Pancreas (tissue), 10 donors: Measurements from ENCODE around the gene SLC15A2. TPM values are rescaled to one million over a fixed set of nuclear protein-coding genes. Genes with fewer than 3 reads are reported as not detected.

Experiments
- ATAC-seq, 4 donors: fragments of 200-7000 bp; cut with Tn5 transposase; one replicate each; pipeline versions ENCODE4 v1.8.0 to v1.9.1; 2020; ENCODE audit warnings: mild to moderate bottlenecking in 4 of 4, moderate library complexity in 4 of 4
- DNase-seq, 6 donors: peaks; one replicate each; pipeline ENCODE4 v3.0.0-alpha.2; 2020
- FAIRE-seq: peaks from 2 replicates; lab custom pipeline; 2012; peaks lifted over from hg19 to GRCh38; lab: Jason Lieb, UNC
- H3K27ac ChIP-seq, 4 donors: fragments of 200-600 bp; sonication (generic); 1 replicate in 3 of 4; 2 replicates in 1 of 4; pipeline versions ENCODE4 v1.5.0 to v1.8.0; 2020
- H3K27me3 ChIP-seq, 4 donors: fragments of 200-600 bp; one replicate each; pipeline ENCODE4 v1.8.0; 2021
- H3K36me3 ChIP-seq, 3 donors: fragments of 200-600 bp; sonication (generic) in 1 of 3; one replicate each; pipeline versions ENCODE4 v1.5.0 to v1.8.0; 2020 to 2021
- H3K4me1 ChIP-seq, 3 donors: fragments of 200-600 bp; one replicate each; pipeline ENCODE4 v1.8.0; 2021
- H3K4me3 ChIP-seq, 4 donors: fragments of 200-600 bp; sonication (generic) in 2 of 4; one replicate each; pipeline versions ENCODE4 v1.5.0 to v1.8.0; 2020 to 2021
- H3K9me3 ChIP-seq, 4 donors: fragments of 200-600 bp; one replicate each; pipeline ENCODE4 v1.8.0; 2021
- WGBS, 2 donors: extraction: QIAGEN DNeasy Blood & Tissue Kit; methylation state at CpG; one replicate each; pipeline ENCODE4 v1.1.7; 2013; 5-methylcytosine and 5-hydroxymethylcytosine counted together
- intact Hi-C, 3 donors: fragments of 100-400 bp; cut with DNase I; formaldehyde crosslinking; loops; one replicate each; pipeline versions ENCODE4 v1.11.1 to v1.14.2; 2022
- polyA plus RNA-seq, 2 donors: library from polyadenylated mRNA; stranded (reverse); fragments of 200-250 nt; gene quantifications; one replicate each; pipeline ENCODE4 v1.2.3, GENCODE V29; 2013
- total RNA-seq, 6 donors: library from RNA; stranded (reverse); fragmentation: NEBNext Ultra II Directional in 4 of 6; extraction: Animal tissue kit (Norgen Biotek cat#: 25700) in 4 of 6; gene quantifications; one replicate each; pipeline versions ENCODE4 v1.2.1 to v1.2.4, GENCODE V29; 2021 to 2023
- TF ChIP-seq, protein P1 (sequence below), 4 donors: fragments of 200-600 bp; sonication (generic) in 3 of 4; IDR thresholded peaks; one replicate each; pipeline versions ENCODE4 v1.5.0 to v1.8.0; 2021; ENCODE audit warnings: antibody characterized with exemption in 4 of 4
- donor health status: healthy with polysubstance abuse.
- donor health status: DM: no; HTN: no; CAD: no; lungs with moderate emphysema.
- donor health status: DM: no; HTN: no; CAD: no.
- donor health status: control.
- donor health status: control.
- donor health status: Bipolar disorder and iron deficiency.
- donor health status: DM: yes; HTN: yes; CAD: no.
- donor health status: DM: no; HTN: no; CAD: no.
- donor health status: DM: no; HTN: no; CAD: no.
- donor health status: DM: yes; HTN: yes; CAD: no.

The SLC15A2 gene
- total and polyA plus RNA-seq, 8 donors, result 1.9 to 22.5 (median 5.0) TPM

- intact Hi-C loops, result no loop called here
- no peaks in the 10 kb centered on the region for H3K4me1 ChIP-seq
- H3K4me3 ChIP-seq, result no peak overlapping the region
- no peak overlapping the region for H3K27ac ChIP-seq
- FAIRE-seq (no peak), DNase-seq (no peak), ATAC-seq (no peak)
- no peaks in the 10 kb centered on the region for H3K9me3 ChIP-seq
- no peaks in the 10 kb centered on the region for H3K27me3 ChIP-seq
- no peaks in the 10 kb centered on the region for H3K36me3 ChIP-seq
- TF ChIP-seq, protein P1, sequence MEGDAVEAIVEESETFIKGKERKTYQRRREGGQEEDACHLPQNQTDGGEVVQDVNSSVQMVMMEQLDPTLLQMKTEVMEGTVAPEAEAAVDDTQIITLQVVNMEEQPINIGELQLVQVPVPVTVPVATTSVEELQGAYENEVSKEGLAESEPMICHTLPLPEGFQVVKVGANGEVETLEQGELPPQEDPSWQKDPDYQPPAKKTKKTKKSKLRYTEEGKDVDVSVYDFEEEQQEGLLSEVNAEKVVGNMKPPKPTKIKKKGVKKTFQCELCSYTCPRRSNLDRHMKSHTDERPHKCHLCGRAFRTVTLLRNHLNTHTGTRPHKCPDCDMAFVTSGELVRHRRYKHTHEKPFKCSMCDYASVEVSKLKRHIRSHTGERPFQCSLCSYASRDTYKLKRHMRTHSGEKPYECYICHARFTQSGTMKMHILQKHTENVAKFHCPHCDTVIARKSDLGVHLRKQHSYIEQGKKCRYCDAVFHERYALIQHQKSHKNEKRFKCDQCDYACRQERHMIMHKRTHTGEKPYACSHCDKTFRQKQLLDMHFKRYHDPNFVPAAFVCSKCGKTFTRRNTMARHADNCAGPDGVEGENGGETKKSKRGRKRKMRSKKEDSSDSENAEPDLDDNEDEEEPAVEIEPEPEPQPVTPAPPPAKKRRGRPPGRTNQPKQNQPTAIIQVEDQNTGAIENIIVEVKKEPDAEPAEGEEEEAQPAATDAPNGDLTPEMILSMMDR (IDR thresholded peaks at IDR 0.05), result no peak
Measured at GRCh38 chr3:121863801-121864200, 30.4 kb upstream of the SLC15A2 start.

DNA sequence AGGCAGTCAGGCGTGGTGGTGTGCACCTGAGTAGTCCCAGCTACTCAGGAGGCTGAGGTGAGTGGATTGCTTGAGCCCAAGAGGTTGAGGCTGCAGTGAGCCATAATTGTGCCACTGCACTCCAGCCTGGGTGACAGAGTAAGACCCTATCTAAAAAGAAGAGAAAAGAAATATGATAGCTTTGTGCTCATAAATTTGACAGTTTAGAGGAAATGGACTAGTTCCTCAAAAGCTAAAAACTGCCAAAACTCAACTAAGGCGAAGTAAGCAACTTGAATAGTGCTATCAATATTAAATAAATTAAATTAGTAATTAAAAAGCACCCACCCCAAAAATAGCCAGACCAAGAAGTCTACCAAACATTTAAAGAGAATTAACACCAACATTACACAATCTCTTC is 24.5 kb upstream of the SLC15A2 start:
- ATAC-seq (no peak), DNase-seq (no peak), FAIRE-seq (no peak)
- H3K27ac ChIP-seq, result no peak overlapping the region
- H3K9me3 ChIP-seq, result no peaks in the 10 kb centered on the region
- H3K27me3 ChIP-seq, result no peaks in the 10 kb centered on the region
- TF ChIP-seq, protein P1 (IDR thresholded peaks at IDR 0.05), result no peak
- H3K4me1 ChIP-seq, result no peaks in the 10 kb centered on the region
- intact Hi-C loops, result no loop called here
- no peak overlapping the region for H3K4me3 ChIP-seq
- peaks cover 0 to 8% (median 0%) of the 10 kb centered on the region in 3 donors for H3K36me3 ChIP-seq
- WGBS, 2 donors, result 96 to 99% methylated on average over 2 of the region's 2 CpGs

- DNase-seq (no peak), FAIRE-seq (no peak), ATAC-seq (no peak)
- Histone ChIP-seq H3K36me3 (peaks cover 0 to 8% (median 0%) of the 10 kb centered on the region in 3 donors), H3K4me1 (no peaks in the 10 kb centered on the region), H3K27me3 (no peaks in the 10 kb centered on the region), H3K9me3 (no peaks in the 10 kb centered on the region), H3K27ac (no peak overlapping the region), H3K4me3 (no peak overlapping the region)
- intact Hi-C loops, result no loop called here
- TF ChIP-seq, protein P1 (IDR thresholded peaks at IDR 0.05), result no peak
Measured at GRCh38 chr3:121870717-121871116, 23.5 kb upstream of the SLC15A2 start.

DNA sequence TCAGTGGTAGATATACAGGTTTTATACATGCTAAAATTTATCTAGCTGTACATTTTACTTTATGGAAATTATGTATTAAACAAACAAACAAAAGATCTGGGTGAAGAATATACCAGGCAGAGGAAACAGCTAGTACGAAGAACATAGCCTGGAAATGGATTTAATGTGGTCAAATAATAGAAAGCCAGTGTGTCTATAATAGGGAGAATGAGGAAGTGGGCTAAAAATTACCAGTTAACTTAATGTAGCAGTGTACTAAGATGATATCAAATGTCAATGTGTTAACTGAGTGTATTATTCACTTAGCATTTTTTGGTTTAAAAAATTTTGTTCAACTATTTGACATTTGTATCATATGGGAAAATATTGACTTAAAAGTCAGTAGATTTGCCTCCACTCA is 22.8 kb upstream of the SLC15A2 start:
- Histone ChIP-seq H3K4me3 (no peak overlapping the region), H3K36me3 (peaks cover 0 to 8% (median 0%) of the 10 kb centered on the region in 3 donors), H3K4me1 (no peaks in the 10 kb centered on the region), H3K9me3 (no peaks in the 10 kb centered on the region), H3K27ac (no peak overlapping the region), H3K27me3 (no peaks in the 10 kb centered on the region)
- FAIRE-seq (no peak), DNase-seq (no peak), ATAC-seq (no peak)
- intact Hi-C loops, result no loop called here
- WGBS, 2 donors, result 61 to 84% methylated on average over 1 of the region's 1 CpG
- TF ChIP-seq, protein P1 (IDR thresholded peaks at IDR 0.05), result no peak

DNA sequence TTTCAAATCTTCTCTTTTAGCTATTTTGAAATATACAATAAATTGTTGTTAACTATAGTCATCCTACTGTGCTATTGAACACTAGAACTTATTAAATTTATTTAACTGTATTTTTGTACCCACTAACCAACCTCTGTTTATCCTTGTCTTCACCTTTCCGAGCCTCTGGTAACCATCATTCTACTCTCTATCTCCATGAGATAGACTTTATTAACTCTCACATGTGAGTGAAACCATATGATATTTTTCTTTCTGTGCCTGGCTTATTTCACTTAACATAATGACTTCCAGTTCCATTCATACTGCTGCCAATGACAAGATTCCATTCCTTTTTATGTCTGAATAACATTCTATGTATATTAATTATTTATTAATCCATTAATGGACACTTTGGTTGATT is 15.8 kb upstream of the SLC15A2 start:
- no peaks in the 10 kb centered on the region for H3K4me1 ChIP-seq
- H3K27me3 ChIP-seq, result no peaks in the 10 kb centered on the region
- H3K36me3 ChIP-seq, result peaks cover 0 to 4% (median 0%) of the 10 kb centered on the region in 3 donors
- no peak for ATAC-seq
- no peak for FAIRE-seq
- no peaks in the 10 kb centered on the region for H3K9me3 ChIP-seq
- intact Hi-C loops, result no loop called here
- H3K4me3 ChIP-seq, result no peak overlapping the region
- TF ChIP-seq, protein P1 (IDR thresholded peaks at IDR 0.05), result no peak
- WGBS, 2 donors, result 88 to 90% methylated on average over 1 of the region's 1 CpG
- no peak overlapping the region for H3K27ac ChIP-seq
- DNase-seq, result no peak
